ENCODE data around the gene GGACT. TPM values are rescaled to one million over a fixed set of nuclear protein-coding genes. Genes with fewer than 3 reads are reported as not detected.

Gene GGACT
- total and polyA plus RNA-seq, 2 of the 8 experiments (the other 6 are each of a cell fraction or from before 2014, with no cell fraction given): 1.1 to 1.5 TPM

DNA sequence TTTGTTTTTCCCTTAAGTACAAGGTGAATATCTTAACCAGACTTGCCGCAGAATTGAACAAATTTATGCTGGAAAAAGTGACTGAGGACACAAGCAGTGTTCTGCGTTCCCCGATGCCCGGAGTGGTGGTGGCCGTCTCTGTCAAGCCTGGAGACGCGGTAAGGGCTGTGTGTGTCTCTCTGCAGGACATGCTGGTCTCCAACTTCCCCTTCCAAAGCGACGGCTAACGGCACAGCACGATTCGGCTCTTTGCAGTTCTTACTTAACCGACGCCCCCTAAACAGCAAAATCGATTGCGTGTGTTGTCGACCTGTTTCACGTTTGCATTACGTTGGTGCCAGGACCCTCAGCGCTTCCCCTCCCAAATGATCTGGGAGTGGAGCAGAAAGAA is 73.2 kb downstream of the GGACT start (continued):
- TF ChIP-seq BRCA1 (IDR thresholded peaks at IDR 0.05; ENCODE audit: low read depth, low read length) (no peak), RAD21 (IDR thresholded peaks at IDR 0.05 in 1 of 2, conservative IDR thresholded peaks at IDR 0.05 in 1 of 2; ENCODE audit: low read depth in 2 of 2, low read length in 2 of 2) (no peak), BCL11A (IDR thresholded peaks at IDR 0.05; ENCODE audit: low read depth in 2 of 2, low read length in 2 of 2) (no peak)

All from H1 (cell line).